ENCODE results near the gene RFPL2. TPM values are rescaled to one million over a fixed set of nuclear protein-coding genes. Genes with fewer than 3 reads are reported as not detected.
"Not testable (repeated sequence)": the region's sequence is repeated elsewhere in the genome, so short reads cannot be mapped to it uniquely, and the experiment has no call there.

The RFPL2 gene
- total RNA-seq, 4 donors from 2014 or later: 0.36 TPM; not detected in 3

DNA sequence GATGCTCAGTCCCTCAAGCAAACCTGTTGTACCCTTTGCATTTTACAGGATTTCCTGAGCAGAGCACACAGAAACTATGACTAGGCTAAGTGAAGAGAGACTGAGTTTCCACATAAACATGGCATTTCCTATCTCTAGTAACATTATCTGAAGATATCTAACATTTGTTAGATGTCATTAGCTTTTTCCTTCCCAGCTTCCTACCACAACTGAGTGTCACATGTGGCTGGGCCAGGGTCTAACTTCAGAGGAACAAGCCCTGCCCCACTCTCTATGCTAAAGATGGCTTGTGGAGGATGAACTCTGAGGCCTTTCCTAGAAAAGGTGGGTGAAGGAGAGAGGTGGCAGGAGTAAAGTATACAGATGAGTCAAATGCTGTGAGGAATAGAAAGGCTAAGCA is 62.3 kb downstream of the RFPL2 start:
- no peak for DNase-seq (ENCODE audit: low spot score)
- TF ChIP-seq, protein P1, sequence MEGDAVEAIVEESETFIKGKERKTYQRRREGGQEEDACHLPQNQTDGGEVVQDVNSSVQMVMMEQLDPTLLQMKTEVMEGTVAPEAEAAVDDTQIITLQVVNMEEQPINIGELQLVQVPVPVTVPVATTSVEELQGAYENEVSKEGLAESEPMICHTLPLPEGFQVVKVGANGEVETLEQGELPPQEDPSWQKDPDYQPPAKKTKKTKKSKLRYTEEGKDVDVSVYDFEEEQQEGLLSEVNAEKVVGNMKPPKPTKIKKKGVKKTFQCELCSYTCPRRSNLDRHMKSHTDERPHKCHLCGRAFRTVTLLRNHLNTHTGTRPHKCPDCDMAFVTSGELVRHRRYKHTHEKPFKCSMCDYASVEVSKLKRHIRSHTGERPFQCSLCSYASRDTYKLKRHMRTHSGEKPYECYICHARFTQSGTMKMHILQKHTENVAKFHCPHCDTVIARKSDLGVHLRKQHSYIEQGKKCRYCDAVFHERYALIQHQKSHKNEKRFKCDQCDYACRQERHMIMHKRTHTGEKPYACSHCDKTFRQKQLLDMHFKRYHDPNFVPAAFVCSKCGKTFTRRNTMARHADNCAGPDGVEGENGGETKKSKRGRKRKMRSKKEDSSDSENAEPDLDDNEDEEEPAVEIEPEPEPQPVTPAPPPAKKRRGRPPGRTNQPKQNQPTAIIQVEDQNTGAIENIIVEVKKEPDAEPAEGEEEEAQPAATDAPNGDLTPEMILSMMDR (IDR thresholded peaks at IDR 0.05): no peak
- no peak for ATAC-seq (ENCODE audit: low FRiP score)

DNA sequence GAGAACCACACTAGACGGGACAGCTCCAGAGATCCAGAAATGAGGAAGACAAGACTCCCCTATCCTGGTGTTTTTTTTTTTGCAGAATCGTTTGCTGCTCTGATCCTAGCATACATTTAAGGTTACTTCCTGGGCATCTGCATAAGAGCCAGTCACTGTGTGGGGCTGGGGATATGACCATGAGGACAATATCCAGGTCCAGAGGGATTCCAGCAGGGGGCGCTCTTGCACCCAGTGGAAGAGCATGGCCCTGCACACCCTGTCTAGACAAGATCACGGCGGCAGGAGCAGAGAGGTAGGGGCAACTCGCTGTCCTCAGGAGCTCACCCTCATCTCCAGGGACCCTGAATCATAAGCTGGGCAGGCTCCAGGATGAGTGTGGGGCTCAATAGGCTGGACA is 64.2 kb downstream of the RFPL2 start:
- ATAC-seq (ENCODE audit: low FRiP score); DNase-seq (ENCODE audit: low spot score): not testable (repeated sequence)

Small RNAs within 50 kb of the gene (small RNA-seq; reads per million reads assigned to genes)
- gene RF02171: not detected

Other genes starting within 250 kb of the RFPL2 start
- not detected for gene SLC5A1, start 161.8 kb downstream of the RFPL2 start, total RNA-seq
- gene C22orf42, start 45.8 kb downstream of the RFPL2 start, total RNA-seq: not detected
- 1 to 10 TPM in 2 of 4 donors, under 1 TPM in 2; 0.46 to 6.5 (median 0.96) TPM for gene SLC5A4, start 50.3 kb upstream of the RFPL2 start, total RNA-seq
- not detected for gene RFPL3, start 152.8 kb upstream of the RFPL2 start, total RNA-seq
- 10 to 100 TPM; 56.1 to 61.7 (median 58.6) TPM for gene RTCB, start 207.2 kb upstream of the RFPL2 start, total RNA-seq

Data from omental fat pad (tissue), 4 donors.